Camera-type eye (tissue), 1 donor: ENCODE data around the gene MOB3A. TPM values are rescaled to one million over a fixed set of nuclear protein-coding genes. Genes with fewer than 3 reads are reported as not detected.

ENCODE experiments used
- total RNA-seq: library from RNA; depleted of rRNA; stranded (reverse); fragments of >200 nt; gene quantifications from one replicate; pipeline ENCODE4 v1.2.3, GENCODE V29; 2014

MOB3A gene
- total RNA-seq = 37.2 TPM

GRCh38 chr19:2096034-2096479, at the start of gene MOB3A:
TSS of gene MOB3A (minus strand) at chr19:2096326. CDS start at chr19:2078560, 17,766 bp downstream.

GRCh38 chr19:2096480-2097202, 515 bp upstream of the MOB3A start, which contains the start of gene IZUMO4:
TSS of gene IZUMO4 (plus strand) at chr19:2096915. CDS start at chr19:2096946, 31 bp downstream.

GRCh38 chr19:2050991-2051772, 44.9 kb downstream of the MOB3A start, which contains the start of gene MKNK2:
TSS of gene MKNK2 (minus strand) at chr19:2051244. CDS start at chr19:2050851, 393 bp downstream.

Other genes starting within 250 kb of the MOB3A start
- 13.9 TPM for gene REXO1, start 247.8 kb downstream of the MOB3A start, total RNA-seq
- 8.4 TPM for gene KLF16, start 232.7 kb downstream of the MOB3A start, total RNA-seq
- 47.7 TPM for gene ABHD17A, start 210.8 kb downstream of the MOB3A start, total RNA-seq
- 2.4 TPM for gene ADAT3, start 190.9 kb downstream of the MOB3A start, total RNA-seq
- 44.6 TPM for gene SCAMP4, start 190.9 kb downstream of the MOB3A start, total RNA-seq
- 64.4 TPM for gene CSNK1G2, start 155.2 kb downstream of the MOB3A start, total RNA-seq
- 78.3 TPM for gene BTBD2, start 80.6 kb downstream of the MOB3A start, total RNA-seq
- gene MKNK2, start 45.1 kb downstream of the MOB3A start, total RNA-seq = 62.2 TPM
- 2.6 TPM for gene IZUMO4, start 589 bp upstream of the MOB3A start, total RNA-seq
- 90.0 TPM for gene AP3D1, start 55.2 kb upstream of the MOB3A start, total RNA-seq
- gene DOT1L, start 67.6 kb upstream of the MOB3A start, total RNA-seq = 19.2 TPM
- 56.4 TPM for gene PLEKHJ1, start 140.0 kb upstream of the MOB3A start, total RNA-seq
- 57.7 TPM for gene SF3A2, start 140.5 kb upstream of the MOB3A start, total RNA-seq
- gene AMH, start 153.0 kb upstream of the MOB3A start, total RNA-seq = 0.82 TPM
- gene JSRP1, start 160.1 kb upstream of the MOB3A start, total RNA-seq = 5.2 TPM
- 0.44 TPM for gene PEAK3, start 185.8 kb upstream of the MOB3A start, total RNA-seq
- 12.9 TPM for gene LINGO3, start 211.8 kb upstream of the MOB3A start, total RNA-seq
- gene LSM7, start 232.3 kb upstream of the MOB3A start, total RNA-seq = 112 TPM
- gene SPPL2B, start 232.4 kb upstream of the MOB3A start, total RNA-seq = 58.5 TPM